HCT116 (cell line): ENCODE results near the gene NSFL1C. TPM values are rescaled to one million over a fixed set of nuclear protein-coding genes. Genes with fewer than 3 reads are reported as not detected.

ENCODE experiments used
- ATAC-seq: fragments of 200-7000 bp; cut with Tn5 transposase; 2 replicates; pipeline ENCODE4 v1.9.1; 2020; ENCODE audit warnings: mild to moderate bottlenecking, moderate library complexity
- BruUV-seq: library from RNA; stranded (reverse); fragments of 400-500 nt; replicated peaks from 2 replicates; lab custom pipeline; 2021; lab: Mats Ljungman, UMichigan
- CTCF ChIA-PET: fragments of 300-600 bp; sonication (Branson Sonifier 250); formaldehyde crosslinking; loops from one replicate; lab custom pipeline; 2021; ENCODE audit warnings: antibody characterized with exemption; lab: Charles Lee
- POLR2A ChIA-PET: fragments of 300-600, 350-600 bp; sonication (Branson Sonifier 250); formaldehyde crosslinking; loops from one replicate; lab custom pipeline; 2021; ENCODE audit warnings: antibody characterized with exemption; lab: Charles Lee
- RAD21 ChIA-PET, 2 experiments: fragments of 300-600 bp; sonication (Branson Sonifier 250); formaldehyde crosslinking; loops; one replicate each; lab custom pipeline; 2023; ENCODE audit warnings: low total read pairs in 2 of 2; ENCODE audit not compliant: uncharacterized antibody in 2 of 2, unreplicated experiment in 2 of 2, low non-redundant PET in 1 of 2; lab: Charles Lee
- DNase-seq: peaks from one replicate; pipeline ENCODE4 v3.0.0-alpha.2; 2010; ENCODE audit warnings: low read depth, low spot score
- H2AFZ ChIP-seq: fragments of 200-600 bp; shearing (Covaris generic), sonication (generic); 2 replicates; pipeline ENCODE4 v1.6.1; 2017; ENCODE audit warnings: low read depth, mixed run types, mixed read lengths, antibody characterized with exemption, low read length; ENCODE audit not compliant: poor library complexity, severe bottlenecking
- H3K27ac ChIP-seq: 2 replicates; pipeline ENCODE4 v1.5.1; 2012; ENCODE audit warnings: low read depth, low read length
- H3K27me3 ChIP-seq: fragments of 200-600 bp; sonication (generic); 2 replicates; pipeline ENCODE4 v1.6.1; 2016; ENCODE audit warnings: mixed run types, low read length, mixed read lengths; ENCODE audit not compliant: insufficient read depth
- H3K36me3 ChIP-seq, 2 experiments: fragments of 200-500 bp in 1 of 2; fragments of 200-600 bp in 1 of 2; sonication (Bioruptor generic) in 1 of 2; sonication (generic) in 1 of 2; 2 replicates each; pipeline versions ENCODE4 v1.5.1 to v1.6.1; 2014 to 2016; ENCODE audit warnings: low read length in 2 of 2, inconsistent platforms in 1 of 2, mixed read lengths in 1 of 2, mixed run types in 1 of 2; ENCODE audit not compliant: insufficient read depth in 2 of 2, control insufficient read depth in 1 of 2
- H3K4me1 ChIP-seq, 2 experiments: fragments of 200-600 bp in 1 of 2; sonication (generic) in 1 of 2; 2 replicates each; pipeline versions ENCODE4 v1.5.1 to v1.6.1; 2012 to 2017; ENCODE audit warnings: low read length in 2 of 2, inconsistent platforms in 1 of 2, mild to moderate bottlenecking in 1 of 2, mixed read lengths in 1 of 2, mixed run types in 1 of 2, moderate library complexity in 1 of 2; ENCODE audit not compliant: insufficient read depth in 2 of 2, control insufficient read depth in 1 of 2
- H3K4me2 ChIP-seq: fragments of 200-600 bp; sonication (generic); 2 replicates; pipeline ENCODE4 v1.6.1; 2017; ENCODE audit warnings: mixed run types, low read length, mixed read lengths
- H3K4me3 ChIP-seq, 2 experiments: fragments of 200-600 bp in 1 of 2; sonication (generic) in 1 of 2; replicated peaks in 1 of 2; 2 replicates each; pipeline ENCODE4 v1.5.1; 2011 to 2016; ENCODE audit warnings: low read length in 2 of 2, control low read depth in 1 of 2, low read depth in 1 of 2, mild to moderate bottlenecking in 1 of 2, mixed read lengths in 1 of 2, mixed run types in 1 of 2
- H3K79me2 ChIP-seq: fragments of 200-600 bp; sonication (generic); 2 replicates; pipeline ENCODE4 v1.6.1; 2017; ENCODE audit warnings: mild to moderate bottlenecking, mixed run types, low read length, moderate library complexity, mixed read lengths; ENCODE audit not compliant: insufficient read depth
- H3K9ac ChIP-seq: fragments of 200-600 bp; sonication (generic); 2 replicates; pipeline ENCODE4 v1.6.1; 2016; ENCODE audit warnings: low read length, mixed read lengths
- H3K9me2 ChIP-seq: fragments of 200-600 bp; sonication (generic), shearing (Covaris generic); 2 replicates; pipeline ENCODE4 v1.6.1; 2017; ENCODE audit warnings: mixed run types, mild to moderate bottlenecking, moderate library complexity; ENCODE audit not compliant: insufficient read depth
- H3K9me3 ChIP-seq, 2 experiments: fragments of 200-500 bp in 1 of 2; fragments of 200-600 bp in 1 of 2; sonication (Bioruptor generic) in 1 of 2; sonication (generic) in 1 of 2; 2 replicates each; pipeline ENCODE4 v1.6.1; 2014 to 2017; ENCODE audit warnings: low read length in 2 of 2, mixed read lengths in 2 of 2, inconsistent platforms in 1 of 2, low read depth in 1 of 2, mild to moderate bottlenecking in 1 of 2, mixed run types in 1 of 2, moderate library complexity in 1 of 2; ENCODE audit not compliant: control insufficient read depth in 1 of 2, insufficient read depth in 1 of 2
- H4K20me1 ChIP-seq: fragments of 200-600 bp; sonication (generic), shearing (Covaris generic); 2 replicates; pipeline ENCODE4 v1.6.1; 2017; ENCODE audit warnings: mixed run types, mild to moderate bottlenecking, moderate library complexity; ENCODE audit not compliant: insufficient read depth
- CBX3 ChIP-seq: IDR thresholded peaks from 2 replicates; pipeline ENCODE4 v1.6.1; 2012; ENCODE audit warnings: low read depth
- EGR1 ChIP-seq: IDR thresholded peaks from 2 replicates; pipeline ENCODE4 v1.6.1; 2012; ENCODE audit warnings: low read depth
- ELF1 ChIP-seq: IDR thresholded peaks from 2 replicates; pipeline ENCODE4 v1.6.1; 2012; ENCODE audit warnings: low read depth, borderline replicate concordance
- EZH2 ChIP-seq: fragments of 200-600 bp; sonication (generic); IDR thresholded peaks from 2 replicates; pipeline ENCODE4 v1.6.1; 2017; ENCODE audit warnings: antibody characterized with exemption, mixed run types
- FOSL1 ChIP-seq: IDR thresholded peaks from 2 replicates; pipeline ENCODE4 v1.6.1; 2012; ENCODE audit warnings: low read depth
- MAX ChIP-seq: IDR thresholded peaks from 2 replicates; pipeline ENCODE4 v1.6.1; 2012
- POLR2A ChIP-seq: IDR thresholded peaks from 2 replicates; pipeline ENCODE4 v1.7.0; 2011; ENCODE audit warnings: borderline replicate concordance; ENCODE audit not compliant: insufficient read depth, insufficient read length; ENCODE audit errors: extremely low read depth
- RAD21 ChIP-seq: IDR thresholded peaks from 2 replicates; pipeline ENCODE4 v1.6.1; 2012; ENCODE audit warnings: low read depth, mild to moderate bottlenecking
- REST ChIP-seq: IDR thresholded peaks from 2 replicates; pipeline ENCODE4 v1.6.1; 2012; ENCODE audit warnings: low read depth
- SRF ChIP-seq: IDR thresholded peaks from 2 replicates; pipeline ENCODE4 v1.6.1; 2012; ENCODE audit warnings: low read depth
- YY1 ChIP-seq: IDR thresholded peaks from 2 replicates; pipeline ENCODE4 v1.6.1; 2011; ENCODE audit warnings: low read length, low read depth, moderate library complexity, mild to moderate bottlenecking; ENCODE audit not compliant: insufficient replicate concordance; ENCODE audit errors: extremely low read depth
- intact Hi-C: fragments of 100-400 bp; cut with micrococcal nuclease; formaldehyde crosslinking; loops from 2 replicates; pipeline ENCODE4 v1.10.0; 2022
- total RNA-seq: library from RNA; stranded (reverse); gene quantifications from one replicate; pipeline ENCODE4 v1.2.1, GENCODE V29; 2021; ENCODE audit not compliant: unreplicated experiment

The NSFL1C gene
- total RNA-seq, 1 experiment from 2014 or later = 93.4 TPM

DNA sequence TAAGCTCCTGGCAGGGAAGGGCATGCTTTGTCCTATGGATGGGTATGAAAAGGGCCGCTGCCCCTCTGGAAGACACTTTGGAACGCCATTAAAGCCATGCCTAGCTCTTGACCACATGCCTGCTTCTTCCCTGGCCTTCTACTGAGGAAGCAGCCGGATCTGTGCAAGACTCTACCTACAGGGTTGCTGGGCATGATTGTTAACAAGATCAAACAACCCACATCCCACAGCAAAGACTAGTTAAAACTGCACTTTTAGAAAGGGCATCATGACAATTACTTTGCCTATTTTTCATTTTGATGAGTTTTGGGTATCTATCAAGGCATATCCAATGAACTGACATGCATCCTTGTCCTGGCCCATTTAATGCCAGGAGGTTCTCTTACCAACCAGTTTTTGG, 25.5 kb downstream of the NSFL1C start:
- TF ChIP-seq MAX = no peak
- TF ChIP-seq RAD21 = no peak
- no peak for TF ChIP-seq POLR2A
- TF ChIP-seq SRF = no peak
- no peak for TF ChIP-seq FOSL1
- TF ChIP-seq REST = no peak
- TF ChIP-seq ELF1 = no peak
- TF ChIP-seq EGR1 = no peak
- no peak for TF ChIP-seq EZH2
- no peak for TF ChIP-seq CBX3
- TF ChIP-seq YY1 = no peak
- Histone ChIP-seq H3K9me2 (no peaks in the 10 kb centered on the region), H3K27ac (no peak overlapping the region), H3K4me2 (no peak overlapping the region), H3K9me3 (no peaks in the 10 kb centered on the region), H3K27me3 (no peaks in the 10 kb centered on the region), H3K36me3 (peaks cover 26 to 40% of the 10 kb centered on the region in 2 experiments), H3K4me1 (no peaks in the 10 kb centered on the region), H3K9ac (no peak overlapping the region), H3K4me3 (no peak overlapping the region), H2AFZ (no peak overlapping the region), H4K20me1 (no peaks in the 10 kb centered on the region), H3K79me2 (no peaks in the 10 kb centered on the region)
- no peak for DNase-seq
- ChIA-PET CTCF (interaction anchor here (4.2 kb wide), 1 partner anchor 63 kb away, joined by 14 read pairs; no protein-coding TSS in a partner anchor), POLR2A (no interaction called here), RAD21 (no interaction called here)
- intact Hi-C loops = no loop called here
- BruUV-seq = no TSS peak
- no peak for ATAC-seq
